SK-N-MC (cell line): ENCODE results near the gene PRR15.

ENCODE experiments used
- EZH2 ChIP-seq: fragments of 200-600 bp; sonication (generic); IDR thresholded peaks from one replicate; pipeline ENCODE4 v1.6.1; 2017; ENCODE audit warnings: antibody characterized with exemption
- POLR2AphosphoS5 ChIP-seq: IDR thresholded peaks from 2 replicates; pipeline ENCODE4 v1.6.1; 2012; ENCODE audit warnings: mild to moderate bottlenecking, low read depth, low read length, borderline replicate concordance

DNA sequence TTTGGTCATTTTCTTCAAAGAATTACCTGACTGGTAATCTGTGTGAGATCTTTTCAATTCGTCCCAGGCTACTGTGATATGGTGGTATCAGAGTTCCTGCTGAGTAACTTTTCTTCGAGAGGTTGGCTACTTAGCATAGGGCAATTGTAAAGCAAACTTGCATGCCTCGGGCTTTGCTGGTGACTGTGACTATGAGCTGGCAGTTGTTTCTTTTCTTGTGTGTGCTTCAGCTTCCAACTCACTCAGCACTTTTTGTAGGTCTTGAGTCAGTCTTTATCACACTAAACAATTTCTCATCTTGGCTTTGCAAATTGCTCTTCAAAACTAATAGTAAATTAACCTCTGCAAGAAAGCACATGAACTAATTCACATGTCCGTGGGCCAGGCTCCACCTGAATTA is 44.3 kb downstream of the PRR15 start:
- TF ChIP-seq EZH2 = no peak
- no peak for TF ChIP-seq POLR2AphosphoS5
